Measurements from ENCODE around the gene DNAJB2. TPM values are rescaled to one million over a fixed set of nuclear protein-coding genes. Genes with fewer than 3 reads are reported as not detected.
A peak's percentile ranks its signal among the peaks of the same experiment; 100 is the strongest.

DNAJB2 gene
- polyA plus RNA-seq, 3 donors, result 1.7 to 55.4 (median 1.9) TPM

- no peaks in the 10 kb centered on the region for H3K36me3 ChIP-seq (replicated peaks in 1 of 2; ENCODE audit: control insufficient read depth in 1 of 2, insufficient read depth in 2 of 2, low read length in 2 of 2)
- peak overlapping the region; percentile 88 for H3K4me2 ChIP-seq (replicated peaks; ENCODE audit: extremely low read depth, low read length, poor library complexity, severe bottlenecking)
- H3K4me3 ChIP-seq (replicated peaks in 1 of 3; ENCODE audit: low read depth in 2 of 3, low read length in 3 of 3), result peak overlapping the region; percentile 43 to 76 (median 48)
- 3% methylated on average over 66 of the region's 67 CpGs for WGBS (ENCODE audit: insufficient coverage)
- peak overlapping the region; percentile 98 for H2AFZ ChIP-seq (ENCODE audit: insufficient read depth, low read depth, low read length, poor library complexity, severe bottlenecking)
- Mint-ChIP-seq H3K27ac (peak overlapping the region in 6 of 7 donors; percentile 41 to 80 (median 66)), H3K36me3 (no peaks in the 10 kb centered on the region), H3K27me3 (ENCODE audit: low read depth in 3 of 3) (peaks cover 34 to 63% (median 38%) of the 10 kb centered on the region in 3 donors), H3K4me1 (peaks cover 11% of the 10 kb centered on the region), H3K4me3 (peak overlapping the region; percentile 79 to 95), H3K9me3 (peaks cover 0 to 7% (median 1%) of the 10 kb centered on the region in 7 donors)
- H3K79me2 ChIP-seq (ENCODE audit: insufficient read depth, low read length), result no peaks in the 10 kb centered on the region
- peak; percentile 100 for TF ChIP-seq CTCF (IDR thresholded peaks at IDR 0.05)
- peak overlapping the region in 1 of 2 donors; percentile 31 for H3K27ac ChIP-seq (ENCODE audit: low read depth in 1 of 2, low read length in 2 of 2)
- H3K9me3 ChIP-seq (replicated peaks in 1 of 2; ENCODE audit: control insufficient read depth in 1 of 2, insufficient read depth in 1 of 2, low read length in 2 of 2), result no peaks in the 10 kb centered on the region
- H3K4me1 ChIP-seq (ENCODE audit: control insufficient read depth in 1 of 2, insufficient read depth in 2 of 2, low read length in 2 of 2), result peaks cover 10 to 15% of the 10 kb centered on the region in 2 donors
- DNase-seq, result peak; percentile 79 to 84 (median 80)
- intact Hi-C loops (cut with micrococcal nuclease), result loop anchor here (2.0 to 5.0 kb wide), 5 partner anchors 16 to 132 kb away; partner anchors contain the start of genes DNAJB2 (in 2 of the 2), NHEJ1 (in 2 of the 2), ANKZF1 (in 1 of the 2) and ATG9A (in 1 of the 2)
- H3K27me3 ChIP-seq (ENCODE audit: control insufficient read depth in 2 of 2, insufficient read depth in 2 of 2, low read length in 2 of 2), result peaks cover 0 to 28% of the 10 kb centered on the region in 2 donors
- H3K9ac ChIP-seq (ENCODE audit: insufficient read depth, low read length, poor library complexity, severe bottlenecking), result peak overlapping the region; percentile 70
- H4K20me1 ChIP-seq (ENCODE audit: insufficient read depth, low read length), result no peaks in the 10 kb centered on the region
Observed at GRCh38 chr2:219294356-219295351, 15.5 kb downstream of the DNAJB2 start.

GRCh38 chr2:219296142-219296541 lies 17.0 kb downstream of the DNAJB2 start:
- H2AFZ ChIP-seq (ENCODE audit: insufficient read depth, low read depth, low read length, poor library complexity, severe bottlenecking), result no peak overlapping the region
- Mint-ChIP-seq H3K9me3 (peaks cover 0 to 6% (median 1%) of the 10 kb centered on the region in 7 donors), H3K4me3 (peak overlapping the region in 1 of 2 donors; percentile 52), H3K4me1 (peaks cover 11% of the 10 kb centered on the region), H3K36me3 (no peaks in the 10 kb centered on the region), H3K27me3 (ENCODE audit: low read depth in 3 of 3) (peaks cover 44 to 66% (median 52%) of the 10 kb centered on the region in 3 donors), H3K27ac (no peak overlapping the region)
- WGBS (ENCODE audit: insufficient coverage), result 93% methylated on average over 13 of the region's 14 CpGs
- TF ChIP-seq CTCF (IDR thresholded peaks at IDR 0.05), result no peak
- H3K36me3 ChIP-seq (replicated peaks in 1 of 2; ENCODE audit: control insufficient read depth in 1 of 2, insufficient read depth in 2 of 2, low read length in 2 of 2), result no peaks in the 10 kb centered on the region
- peaks cover 0 to 36% of the 10 kb centered on the region in 2 donors for H3K27me3 ChIP-seq (ENCODE audit: control insufficient read depth in 2 of 2, insufficient read depth in 2 of 2, low read length in 2 of 2)
- peaks cover 10 to 15% of the 10 kb centered on the region in 2 donors for H3K4me1 ChIP-seq (ENCODE audit: control insufficient read depth in 1 of 2, insufficient read depth in 2 of 2, low read length in 2 of 2)
- H3K9me3 ChIP-seq (replicated peaks in 1 of 2; ENCODE audit: control insufficient read depth in 1 of 2, insufficient read depth in 1 of 2, low read length in 2 of 2), result no peaks in the 10 kb centered on the region
- no peak overlapping the region for H3K4me3 ChIP-seq (replicated peaks in 1 of 3; ENCODE audit: low read depth in 2 of 3, low read length in 3 of 3)
- H4K20me1 ChIP-seq (ENCODE audit: insufficient read depth, low read length), result no peaks in the 10 kb centered on the region
- intact Hi-C loops (cut with micrococcal nuclease), result loop anchor here (5.0 kb wide), 4 partner anchors 69 to 134 kb away; partner anchors contain the start of genes NHEJ1 (in 2 of the 2), ANKZF1 (in 1 of the 2), ATG9A (in 1 of the 2) and CNPPD1 (in 1 of the 2)
- DNase-seq, result peak in 1 of 3 donors; percentile 3
- no peak overlapping the region for H3K9ac ChIP-seq (ENCODE audit: insufficient read depth, low read length, poor library complexity, severe bottlenecking)
- no peak overlapping the region for H3K27ac ChIP-seq (ENCODE audit: low read depth in 1 of 2, low read length in 2 of 2)
- no peak overlapping the region for H3K4me2 ChIP-seq (replicated peaks; ENCODE audit: extremely low read depth, low read length, poor library complexity, severe bottlenecking)
- H3K79me2 ChIP-seq (ENCODE audit: insufficient read depth, low read length), result no peaks in the 10 kb centered on the region

All from CD14-positive monocyte (primary cell).